ENCODE measurements around the gene TOP3A. TPM values are rescaled to one million over a fixed set of nuclear protein-coding genes. Genes with fewer than 3 reads are reported as not detected.

Gene TOP3A
- total RNA-seq, 1 experiment from 2014 or later, result 48.8 TPM

GRCh38 chr17:18263885-18264682, 50.7 kb downstream of the TOP3A start:
- H2AFZ ChIP-seq (ENCODE audit: low read depth, low read length, poor library complexity, severe bottlenecking), result no peak overlapping the region
- CTCF ChIA-PET, result no interaction called here
- H3K4me3 ChIP-seq (replicated peaks in 1 of 2; ENCODE audit: low read depth in 1 of 2, low read length in 2 of 2), result no peak overlapping the region
- H4K20me1 ChIP-seq (ENCODE audit: insufficient read depth), result no peaks in the 10 kb centered on the region
- no peaks in the 10 kb centered on the region for H3K9me3 ChIP-seq (ENCODE audit: control insufficient read depth in 1 of 2, insufficient read depth in 1 of 2, low read depth in 1 of 2, low read length in 2 of 2)
- intact Hi-C loops (cut with micrococcal nuclease), result loop anchor here (5.0 kb wide), 1 partner anchor 48 kb away; the partner anchor contains the start of gene TOP3A
- no peaks in the 10 kb centered on the region for H3K27me3 ChIP-seq (ENCODE audit: insufficient read depth, low read length)
- no peaks in the 10 kb centered on the region for H3K9me2 ChIP-seq (ENCODE audit: insufficient read depth)
- POLR2A ChIA-PET, result no interaction called here
- BruUV-seq (replicated peaks), result no TSS peak
- H3K4me2 ChIP-seq (ENCODE audit: low read length), result no peak overlapping the region
- peaks cover 19% of the 10 kb centered on the region for H3K79me2 ChIP-seq (ENCODE audit: insufficient read depth, low read length)
- no peak overlapping the region for H3K9ac ChIP-seq (ENCODE audit: low read length)
- RAD21 ChIA-PET (ENCODE audit: low non-redundant PET in 1 of 2, low total read pairs in 2 of 2, uncharacterized antibody in 2 of 2, unreplicated experiment in 2 of 2), result no interaction called here
- H3K4me1 ChIP-seq (ENCODE audit: control insufficient read depth in 1 of 2, insufficient read depth in 2 of 2, low read length in 2 of 2), result peaks cover 21 to 24% of the 10 kb centered on the region in 2 experiments
- ATAC-seq (no peak), DNase-seq (ENCODE audit: low read depth, low spot score) (no peak)
- no peak for TF ChIP-seq SP1 (IDR thresholded peaks at IDR 0.05; ENCODE audit: low read depth)
- peaks cover 5 to 8% of the 10 kb centered on the region in 2 experiments; a peak in 3 of 4 replicates for H3K36me3 ChIP-seq (ENCODE audit: control insufficient read depth in 1 of 2, insufficient read depth in 2 of 2, low read length in 2 of 2)
- no peak overlapping the region for H3K27ac ChIP-seq (ENCODE audit: low read depth, low read length)

- no peaks in the 10 kb centered on the region for H3K9me3 ChIP-seq (ENCODE audit: control insufficient read depth in 1 of 2, insufficient read depth in 1 of 2, low read depth in 1 of 2, low read length in 2 of 2)
- BruUV-seq (replicated peaks), result no TSS peak
- H3K4me3 ChIP-seq (replicated peaks in 1 of 2; ENCODE audit: low read depth in 1 of 2, low read length in 2 of 2), result no peak overlapping the region
- CTCF ChIA-PET, result no interaction called here
- ATAC-seq (no peak), DNase-seq (ENCODE audit: low read depth, low spot score) (no peak)
- no peak overlapping the region for H3K9ac ChIP-seq (ENCODE audit: low read length)
- no peak overlapping the region; the same call in 1 of the 2 replicates for H3K27ac ChIP-seq (ENCODE audit: low read depth, low read length)
- H2AFZ ChIP-seq (ENCODE audit: low read depth, low read length, poor library complexity, severe bottlenecking), result no peak overlapping the region
- no peaks in the 10 kb centered on the region for H4K20me1 ChIP-seq (ENCODE audit: insufficient read depth)
- H3K9me2 ChIP-seq (ENCODE audit: insufficient read depth), result no peaks in the 10 kb centered on the region
- intact Hi-C loops (cut with micrococcal nuclease), result loop anchor here (5.0 kb wide), 1 partner anchor 50 kb away; the partner anchor contains the start of gene TOP3A
- POLR2A ChIA-PET, result no interaction called here
- H3K27me3 ChIP-seq (ENCODE audit: insufficient read depth, low read length), result no peaks in the 10 kb centered on the region
- H3K79me2 ChIP-seq (ENCODE audit: insufficient read depth, low read length), result peaks cover 25% of the 10 kb centered on the region
- H3K4me2 ChIP-seq (ENCODE audit: low read length), result no peak overlapping the region
- TF ChIP-seq TCF7L2 (IDR thresholded peaks at IDR 0.05; ENCODE audit: borderline replicate concordance, extremely low read depth, insufficient read depth, insufficient read length) (no peak), YY1 (IDR thresholded peaks at IDR 0.05; ENCODE audit: extremely low read depth, insufficient replicate concordance, low read depth, low read length) (no peak), CTCF (IDR thresholded peaks at IDR 0.05 in 2 of 3, conservative IDR thresholded peaks at IDR 0.05 in 1 of 3; ENCODE audit: borderline replicate concordance in 1 of 3, insufficient read depth in 1 of 3, low read depth in 2 of 3, low read length in 2 of 3) (no peak), SIN3A (IDR thresholded peaks at IDR 0.05; ENCODE audit: low read depth) (no peak), ZNF274 (IDR thresholded peaks at IDR 0.05; ENCODE audit: low read depth, low read length) (no peak), ZBTB33 (IDR thresholded peaks at IDR 0.05; ENCODE audit: extremely low read depth, insufficient replicate concordance, low read length) (no peak), POLR2A (IDR thresholded peaks at IDR 0.05; ENCODE audit: borderline replicate concordance, extremely low read depth, insufficient read depth, insufficient read length) (no peak)
- RAD21 ChIA-PET (ENCODE audit: low non-redundant PET in 1 of 2, low total read pairs in 2 of 2, uncharacterized antibody in 2 of 2, unreplicated experiment in 2 of 2), result no interaction called here
- peaks cover 5 to 8% of the 10 kb centered on the region in 2 experiments; a peak in 3 of 4 replicates for H3K36me3 ChIP-seq (ENCODE audit: control insufficient read depth in 1 of 2, insufficient read depth in 2 of 2, low read length in 2 of 2)
- peaks cover 24 to 32% of the 10 kb centered on the region in 2 experiments for H3K4me1 ChIP-seq (ENCODE audit: control insufficient read depth in 1 of 2, insufficient read depth in 2 of 2, low read length in 2 of 2)
These were observed 52.2 kb downstream of the TOP3A start for GRCh38 chr17:18262641-18263040.
